Measurements from ENCODE around the gene NELL1.

Gene NELL1

DNA sequence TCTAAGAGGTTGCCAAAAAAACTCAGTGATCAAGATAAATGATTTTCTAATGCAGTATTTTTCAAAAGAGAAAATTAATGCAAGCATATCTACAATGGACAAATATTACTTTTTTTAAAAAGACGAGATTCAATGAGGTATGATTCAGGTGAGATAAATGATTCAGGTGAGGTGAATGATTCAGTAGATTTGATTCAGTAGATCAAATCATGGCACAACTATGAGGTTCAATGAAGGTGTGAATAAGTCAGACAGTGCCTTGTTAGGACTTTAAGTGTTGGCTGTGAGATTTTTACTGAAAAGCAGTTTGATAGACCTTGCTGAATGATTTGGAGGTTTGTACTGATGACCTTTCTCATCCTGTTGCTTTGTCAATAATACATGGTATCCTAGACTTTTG lies 742.2 kb downstream of the NELL1 start:
- 96% methylated on average over 1 of the region's 1 CpG for WGBS
- Histone ChIP-seq H3K9me3 (ENCODE audit: insufficient read depth, low read depth, low read length) (no peaks in the 10 kb centered on the region), H3K27ac (ENCODE audit: low read depth, low read length) (no peak overlapping the region), H3K4me3 (ENCODE audit: low read length) (no peak overlapping the region), H3K27me3 (ENCODE audit: insufficient read depth, low read length) (no peaks in the 10 kb centered on the region), H3K9ac (ENCODE audit: low read depth, low read length) (no peak overlapping the region), H3K36me3 (ENCODE audit: insufficient read depth, low read length) (no peaks in the 10 kb centered on the region), H3K4me1 (ENCODE audit: insufficient read depth, low read length) (peaks cover 12% of the 10 kb centered on the region; the same call in 1 of the 2 replicates)

DNA sequence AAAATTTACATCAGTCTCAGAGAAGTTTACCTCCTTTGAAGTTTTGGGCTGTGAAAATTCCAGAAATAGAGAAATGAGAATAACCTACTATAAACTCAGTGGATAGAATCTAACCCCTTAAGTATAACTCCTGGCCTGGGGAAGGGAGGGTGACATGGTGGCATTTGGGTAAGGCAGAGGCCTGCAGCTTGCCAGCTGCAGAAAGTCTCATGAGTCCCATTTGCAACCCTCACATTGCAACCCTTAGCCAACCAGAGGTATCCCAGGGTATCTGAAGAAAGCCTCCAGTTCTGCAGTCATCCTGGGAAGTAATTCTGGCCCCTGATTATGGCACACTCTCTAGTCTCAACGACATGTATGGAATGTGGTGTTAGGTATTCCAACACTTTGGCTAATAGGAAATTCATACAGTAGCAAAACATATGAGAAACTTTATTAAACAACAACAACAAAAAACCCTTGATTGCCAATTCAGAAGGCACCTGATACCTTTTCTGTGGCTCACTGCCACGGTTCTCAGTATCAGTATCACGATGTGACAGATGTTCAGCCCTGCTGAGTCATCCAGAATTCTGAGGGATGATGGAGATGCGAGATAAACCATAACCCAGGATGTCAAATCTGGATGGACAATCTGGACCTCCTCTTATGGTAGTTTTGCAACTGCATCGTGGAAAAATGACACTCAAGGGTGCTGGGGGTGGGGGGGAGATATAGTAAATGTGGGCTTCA lies 743.4 kb downstream of the NELL1 start:
- H3K4me3 ChIP-seq (ENCODE audit: low read length), result no peak overlapping the region
- no peak overlapping the region for H3K27ac ChIP-seq (ENCODE audit: low read depth, low read length)
- no peaks in the 10 kb centered on the region for H3K27me3 ChIP-seq (ENCODE audit: insufficient read depth, low read length)
- no peak overlapping the region for H3K9ac ChIP-seq (ENCODE audit: low read depth, low read length)
- no peaks in the 10 kb centered on the region for H3K9me3 ChIP-seq (ENCODE audit: insufficient read depth, low read depth, low read length)
- WGBS, result 78% methylated on average over 4 of the region's 5 CpGs
- peaks cover 12% of the 10 kb centered on the region; the same call in 1 of the 2 replicates for H3K4me1 ChIP-seq (ENCODE audit: insufficient read depth, low read length)
- H3K36me3 ChIP-seq (ENCODE audit: insufficient read depth, low read length), result no peaks in the 10 kb centered on the region

DNA sequence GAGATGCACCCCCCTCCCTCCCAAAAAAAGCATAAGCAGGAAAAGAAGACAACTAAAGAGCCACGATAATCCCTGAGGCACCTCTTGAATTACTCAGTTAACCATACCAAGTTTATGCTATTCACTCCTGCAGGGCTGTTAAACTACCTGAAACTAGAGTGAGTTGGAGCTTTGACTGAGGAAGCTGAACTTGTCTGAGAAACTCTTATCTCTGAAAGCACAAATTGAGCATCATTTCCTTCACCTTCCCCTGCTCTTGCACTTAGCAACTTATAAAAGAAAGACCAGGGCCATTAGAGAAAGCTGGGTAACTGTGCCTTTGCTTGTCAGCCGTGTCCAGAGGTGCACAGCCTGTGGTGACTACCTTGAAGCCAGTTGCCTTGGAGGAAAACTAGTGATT lies 745.6 kb downstream of the NELL1 start:
- peaks cover 12% of the 10 kb centered on the region; the same call in 1 of the 2 replicates for H3K4me1 ChIP-seq (ENCODE audit: insufficient read depth, low read length)
- 72% methylated on average over 2 of the region's 2 CpGs for WGBS

DNA sequence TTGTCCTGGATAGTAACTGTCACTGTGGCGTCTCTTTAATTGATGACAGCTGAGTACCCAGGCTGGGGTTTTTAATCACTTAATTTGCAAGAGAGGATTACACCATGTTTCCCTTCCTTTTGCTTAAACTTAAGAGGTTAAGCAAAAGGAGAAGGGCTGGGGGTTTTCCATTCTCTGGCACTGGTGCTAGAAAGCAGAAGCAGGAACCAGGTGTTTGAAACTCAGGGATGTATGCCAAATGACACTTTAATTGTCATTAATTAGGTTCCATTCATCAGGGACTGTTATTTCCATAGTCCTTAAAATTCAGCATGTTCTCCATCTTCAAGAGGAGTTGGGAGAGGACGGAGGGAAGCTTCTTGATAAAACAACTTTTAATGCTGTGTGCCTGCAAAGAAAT lies 746.2 kb downstream of the NELL1 start:
- peaks cover 12% of the 10 kb centered on the region; the same call in 1 of the 2 replicates for H3K4me1 ChIP-seq (ENCODE audit: insufficient read depth, low read length)
- no peaks in the 10 kb centered on the region for H3K36me3 ChIP-seq (ENCODE audit: insufficient read depth, low read length)
- 92% methylated on average over 2 of the region's 2 CpGs for WGBS
- no peak overlapping the region for H3K27ac ChIP-seq (ENCODE audit: low read depth, low read length)
- H3K9ac ChIP-seq (ENCODE audit: low read depth, low read length), result no peak overlapping the region
- H3K4me3 ChIP-seq (ENCODE audit: low read length), result no peak overlapping the region
- no peaks in the 10 kb centered on the region for H3K9me3 ChIP-seq (ENCODE audit: insufficient read depth, low read depth, low read length)
- H3K27me3 ChIP-seq (ENCODE audit: insufficient read depth, low read length), result no peaks in the 10 kb centered on the region

More for the DNA sequence above, 745.6 kb downstream of the NELL1 start:
- Histone ChIP-seq H3K27ac (ENCODE audit: low read depth, low read length) (no peak overlapping the region), H3K4me3 (ENCODE audit: low read length) (no peak overlapping the region), H3K9ac (ENCODE audit: low read depth, low read length) (no peak overlapping the region), H3K27me3 (ENCODE audit: insufficient read depth, low read length) (no peaks in the 10 kb centered on the region), H3K9me3 (ENCODE audit: insufficient read depth, low read depth, low read length) (no peaks in the 10 kb centered on the region), H3K36me3 (ENCODE audit: insufficient read depth, low read length) (no peaks in the 10 kb centered on the region)

DNA sequence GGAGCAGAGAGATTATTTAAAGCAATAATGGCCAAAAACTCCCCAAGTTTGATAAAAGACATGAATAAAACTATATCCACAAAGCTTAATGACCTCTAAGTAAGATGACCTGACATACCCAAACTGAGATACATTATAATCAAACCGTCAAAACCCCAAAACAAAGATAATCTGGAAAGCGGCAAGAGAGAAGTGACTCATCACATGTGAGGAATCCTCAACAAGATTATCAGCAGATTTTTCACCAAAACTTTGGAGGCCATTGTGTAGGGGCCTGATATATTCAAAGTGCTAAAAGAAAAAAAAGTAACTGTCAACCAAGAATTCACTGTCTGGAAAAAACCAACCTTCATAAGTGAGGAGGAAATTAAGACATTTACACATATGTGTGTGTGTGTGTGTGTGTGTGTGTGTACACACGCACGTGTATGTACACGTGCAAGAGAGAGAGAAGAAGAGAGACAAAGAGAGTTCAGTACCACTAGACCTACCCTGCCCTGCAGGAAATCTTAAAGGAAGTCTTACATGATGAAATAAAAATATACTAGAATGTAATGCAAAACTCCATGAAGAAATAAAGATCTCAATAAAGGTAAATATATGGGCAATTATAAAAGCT lies 752.4 kb downstream of the NELL1 start:
- 78% methylated on average over 2 of the region's 5 CpGs for WGBS
- no peak overlapping the region for H3K27ac ChIP-seq (ENCODE audit: low read depth, low read length)
- no peak overlapping the region for H3K9ac ChIP-seq (ENCODE audit: low read depth, low read length)
- no peaks in the 10 kb centered on the region for H3K36me3 ChIP-seq (ENCODE audit: insufficient read depth, low read length)
- no peaks in the 10 kb centered on the region for H3K9me3 ChIP-seq (ENCODE audit: insufficient read depth, low read depth, low read length)
- no peak overlapping the region for H3K4me3 ChIP-seq (ENCODE audit: low read length)
- H3K4me1 ChIP-seq (ENCODE audit: insufficient read depth, low read length), result no peaks in the 10 kb centered on the region
- H3K27me3 ChIP-seq (ENCODE audit: insufficient read depth, low read length), result no peaks in the 10 kb centered on the region

DNA sequence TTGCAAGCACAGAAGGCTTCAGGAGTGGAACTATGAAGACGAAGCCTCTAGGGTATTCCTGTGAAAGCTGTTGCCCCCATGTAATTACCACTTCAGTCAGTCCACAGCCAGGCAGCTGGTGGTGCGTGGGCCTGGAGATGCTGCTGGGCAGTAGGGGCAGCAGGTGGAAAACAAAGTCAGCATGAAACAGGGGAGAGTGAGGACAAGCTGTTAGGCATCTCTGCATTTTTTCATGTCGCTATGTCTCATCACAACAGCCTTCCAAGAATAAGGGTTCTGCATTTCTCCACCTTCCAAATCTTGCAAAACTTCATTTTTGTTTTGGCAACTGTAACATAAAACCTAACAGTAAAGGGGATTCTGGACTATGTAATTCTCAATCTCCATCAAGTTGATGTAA lies 757.5 kb downstream of the NELL1 start:
- Histone ChIP-seq H3K4me3 (ENCODE audit: low read length) (no peak overlapping the region), H3K9me3 (ENCODE audit: insufficient read depth, low read depth, low read length) (no peaks in the 10 kb centered on the region), H3K9ac (ENCODE audit: low read depth, low read length) (no peak overlapping the region), H3K36me3 (ENCODE audit: insufficient read depth, low read length) (no peaks in the 10 kb centered on the region), H3K4me1 (ENCODE audit: insufficient read depth, low read length) (no peaks in the 10 kb centered on the region), H3K27ac (ENCODE audit: low read depth, low read length) (no peak overlapping the region), H3K27me3 (ENCODE audit: insufficient read depth, low read length) (no peaks in the 10 kb centered on the region)
- WGBS, result 81% methylated on average over 3 of the region's 3 CpGs

DNA sequence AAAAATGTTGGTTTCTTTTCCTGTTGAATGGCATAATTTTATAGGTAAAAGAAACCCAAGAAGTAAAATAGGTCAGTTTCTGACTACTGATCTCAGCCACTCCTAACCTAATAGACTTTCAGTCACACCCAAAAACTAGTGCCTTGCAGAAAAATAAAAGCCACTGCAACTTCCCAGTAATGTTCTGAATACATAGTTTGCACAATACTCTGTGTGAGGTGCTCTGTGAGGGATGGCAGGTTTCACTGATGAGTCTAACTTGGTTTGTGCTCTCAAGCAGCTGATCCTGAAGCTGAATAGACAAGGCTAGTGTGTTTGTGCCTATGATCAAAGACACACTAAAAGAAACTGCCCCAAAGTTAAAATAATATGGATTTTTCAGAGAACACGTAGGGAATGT lies 758.3 kb downstream of the NELL1 start:
- no peaks in the 10 kb centered on the region for H3K27me3 ChIP-seq (ENCODE audit: insufficient read depth, low read length)
- no peak overlapping the region for H3K27ac ChIP-seq (ENCODE audit: low read depth, low read length)

DNA sequence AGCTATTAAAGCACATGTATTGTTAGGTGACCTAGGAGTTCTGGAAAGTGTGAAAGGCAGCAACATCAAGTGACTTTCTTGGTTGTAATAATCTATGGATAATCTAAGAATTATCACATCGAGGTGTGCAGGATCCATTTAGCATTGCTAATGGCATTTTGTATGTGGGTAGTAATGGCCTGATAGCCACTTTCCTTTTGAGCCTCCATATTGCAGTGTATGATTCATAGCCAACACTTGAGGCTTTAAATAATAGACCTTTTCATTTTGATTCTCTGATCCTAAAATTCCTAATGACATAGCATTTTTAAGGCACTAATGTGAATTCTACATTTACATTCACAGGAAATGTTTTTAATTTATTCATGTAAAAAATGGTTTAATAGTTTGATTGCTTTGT lies 759.4 kb downstream of the NELL1 start:
- no peaks in the 10 kb centered on the region for H3K36me3 ChIP-seq (ENCODE audit: insufficient read depth, low read length)
- no peaks in the 10 kb centered on the region for H3K27me3 ChIP-seq (ENCODE audit: insufficient read depth, low read length)
- no peaks in the 10 kb centered on the region for H3K9me3 ChIP-seq (ENCODE audit: insufficient read depth, low read depth, low read length)
- no peak overlapping the region for H3K27ac ChIP-seq (ENCODE audit: low read depth, low read length)
- H3K4me3 ChIP-seq (ENCODE audit: low read length), result no peak overlapping the region
- H3K9ac ChIP-seq (ENCODE audit: low read depth, low read length), result no peak overlapping the region
- WGBS, result 91% methylated on average over 1 of the region's 1 CpG
- no peaks in the 10 kb centered on the region for H3K4me1 ChIP-seq (ENCODE audit: insufficient read depth, low read length)

More for the DNA sequence above, 758.3 kb downstream of the NELL1 start:
- H3K4me3 ChIP-seq (ENCODE audit: low read length), result no peak overlapping the region
- no peak overlapping the region for H3K9ac ChIP-seq (ENCODE audit: low read depth, low read length)
- 78% methylated on average over 1 of the region's 1 CpG for WGBS
- H3K4me1 ChIP-seq (ENCODE audit: insufficient read depth, low read length), result no peaks in the 10 kb centered on the region
- H3K36me3 ChIP-seq (ENCODE audit: insufficient read depth, low read length), result no peaks in the 10 kb centered on the region
- no peaks in the 10 kb centered on the region for H3K9me3 ChIP-seq (ENCODE audit: insufficient read depth, low read depth, low read length)

DNA sequence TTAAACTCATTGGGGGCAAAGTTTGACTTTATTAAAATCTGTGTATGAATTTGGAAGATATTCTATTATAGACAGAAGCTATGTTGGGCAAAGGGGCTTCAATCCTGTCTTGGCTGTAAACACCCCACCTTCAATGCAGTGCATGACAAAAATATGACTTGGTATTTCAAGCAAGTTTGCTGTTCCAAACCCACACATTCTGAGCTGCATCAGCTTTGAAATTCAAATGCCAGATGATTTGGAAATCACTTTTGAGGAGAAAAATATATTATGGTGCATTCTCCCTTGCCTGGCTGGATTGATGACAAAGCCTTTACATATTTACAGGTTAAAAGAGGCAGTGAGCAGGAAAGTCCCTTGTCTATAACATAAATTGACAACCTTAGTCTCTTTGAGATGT lies 760.0 kb downstream of the NELL1 start:
- Histone ChIP-seq H3K9ac (ENCODE audit: low read depth, low read length) (no peak overlapping the region), H3K36me3 (ENCODE audit: insufficient read depth, low read length) (no peaks in the 10 kb centered on the region), H3K4me3 (ENCODE audit: low read length) (no peak overlapping the region), H3K27me3 (ENCODE audit: insufficient read depth, low read length) (no peaks in the 10 kb centered on the region), H3K9me3 (ENCODE audit: insufficient read depth, low read depth, low read length) (no peaks in the 10 kb centered on the region), H3K27ac (ENCODE audit: low read depth, low read length) (no peak overlapping the region), H3K4me1 (ENCODE audit: insufficient read depth, low read length) (no peaks in the 10 kb centered on the region)

DNA sequence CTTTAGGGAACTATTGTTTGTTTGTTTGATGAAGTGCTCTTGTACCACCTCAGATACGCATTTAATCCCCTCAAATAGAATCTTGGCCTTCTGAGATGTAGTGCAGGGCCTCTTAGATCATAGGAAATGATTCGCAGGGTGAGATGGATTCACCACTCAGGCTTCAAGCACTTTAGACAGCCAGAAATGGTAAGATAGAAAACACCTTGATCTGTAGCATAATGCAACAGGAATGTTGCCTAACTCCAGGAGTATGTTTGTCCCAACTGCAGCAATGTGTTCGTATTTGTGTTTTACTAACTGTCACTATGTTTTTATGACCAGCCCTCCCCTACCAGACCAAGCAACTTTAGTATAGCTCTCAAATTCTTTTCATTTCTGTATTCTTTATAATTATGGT lies 761.2 kb downstream of the NELL1 start:
- 98% methylated on average over 2 of the region's 3 CpGs for WGBS
- Histone ChIP-seq H3K4me3 (ENCODE audit: low read length) (no peak overlapping the region), H3K27ac (ENCODE audit: low read depth, low read length) (no peak overlapping the region), H3K36me3 (ENCODE audit: insufficient read depth, low read length) (no peaks in the 10 kb centered on the region), H3K4me1 (ENCODE audit: insufficient read depth, low read length) (no peaks in the 10 kb centered on the region), H3K27me3 (ENCODE audit: insufficient read depth, low read length) (no peaks in the 10 kb centered on the region), H3K9me3 (ENCODE audit: insufficient read depth, low read depth, low read length) (no peaks in the 10 kb centered on the region), H3K9ac (ENCODE audit: low read depth, low read length) (no peak overlapping the region)

DNA sequence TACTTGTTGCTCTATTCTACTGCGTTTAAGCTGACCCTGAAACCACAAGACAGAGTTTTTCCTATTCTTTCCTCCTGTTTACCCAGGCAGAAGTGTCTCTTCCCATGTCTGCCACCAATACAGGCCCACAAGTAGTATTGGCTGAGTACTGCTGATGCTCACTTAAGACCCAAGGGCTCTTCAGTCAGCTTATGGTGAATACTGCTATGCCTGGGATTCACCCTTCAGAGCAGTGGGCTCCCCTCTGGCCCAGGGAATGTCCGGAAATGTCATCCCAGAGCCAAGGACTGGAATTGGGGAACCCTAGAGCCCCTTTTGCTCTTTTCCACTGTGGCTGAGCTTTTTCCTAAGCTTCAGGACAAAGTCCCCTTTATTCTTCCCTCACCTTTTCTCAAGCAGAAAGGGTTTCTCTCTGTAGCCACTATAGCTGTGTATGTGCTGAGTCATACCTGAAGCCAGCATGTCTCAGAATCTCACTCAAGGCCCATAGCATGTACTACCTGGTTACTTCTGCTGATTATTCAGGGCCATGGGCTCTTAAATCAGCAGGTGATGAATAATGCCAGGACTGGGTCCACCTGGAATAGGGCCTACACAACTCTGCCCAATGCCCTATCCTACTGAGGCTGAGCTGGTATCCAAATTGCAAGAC lies 777.7 kb downstream of the NELL1 start:
- Histone ChIP-seq H3K27ac (ENCODE audit: low read depth, low read length) (no peak overlapping the region), H3K27me3 (ENCODE audit: insufficient read depth, low read length) (no peaks in the 10 kb centered on the region), H3K9ac (ENCODE audit: low read depth, low read length) (no peak overlapping the region), H3K36me3 (ENCODE audit: insufficient read depth, low read length) (no peaks in the 10 kb centered on the region), H3K4me1 (ENCODE audit: insufficient read depth, low read length) (peaks cover 9% of the 10 kb centered on the region; the same call in 1 of the 2 replicates), H3K4me3 (ENCODE audit: low read length) (no peak overlapping the region), H3K9me3 (ENCODE audit: insufficient read depth, low read depth, low read length) (no peaks in the 10 kb centered on the region)
- WGBS, result 100% methylated on average over 2 of the region's 2 CpGs

All from HUES64 (cell line).